A549 (cell line): ENCODE results near the gene SORT1. TPM values are rescaled to one million over a fixed set of nuclear protein-coding genes. Genes with fewer than 3 reads are reported as not detected.

Source experiments
- ATAC-seq, 2 experiments: fragments of 200-7000 bp in 1 of 2; fragments of >200 bp in 1 of 2; cut with Nextera tagmentation in 1 of 2; cut with Tn5 transposase in 1 of 2; 3 replicates each; pipeline versions ENCODE4 v1.8.0 to v1.9.1; 2018 to 2020; ENCODE audit warnings: mild to moderate bottlenecking in 1 of 2, moderate library complexity in 1 of 2
- CTCF ChIA-PET: fragments of 300-600 bp; sonication (Branson Sonifier 250); formaldehyde crosslinking; extraction: SDS; loops from one replicate; lab custom pipeline; 2021; ENCODE audit warnings: antibody characterized with exemption, inconsistent platforms; lab: Yijun Ruan, JAX
- POLR2A ChIA-PET: fragments of 350-600 bp; formaldehyde crosslinking; extraction: SDS; loops from one replicate; lab custom pipeline; 2021; ENCODE audit warnings: antibody characterized with exemption, inconsistent platforms; lab: Yijun Ruan, JAX
- DNase-seq, 2 experiments: peaks; one replicate each; pipeline versions ENCODE4 v3.0.0 to v3.0.0-alpha.2; 2011 to 2016; ENCODE audit warnings: low read depth in 1 of 2, low spot score in 1 of 2
- FAIRE-seq: peaks from 2 replicates; lab custom pipeline; 2011; peaks lifted over from hg19 to GRCh38; lab: Jason Lieb, UNC
- H3K27ac ChIP-seq, 2 experiments: fragments of >200 bp; sonication (Bioruptor Twin); formaldehyde crosslinking; 3 replicates each; pipeline ENCODE4 v1.5.1; 2016 to 2017
- H3K4me1 ChIP-seq: fragments of >200 bp; sonication (Bioruptor Twin); formaldehyde crosslinking; 3 replicates; pipeline ENCODE4 v1.6.1; 2016
- H3K4me2 ChIP-seq: fragments of >200 bp; sonication (Bioruptor Twin); formaldehyde crosslinking; 3 replicates; pipeline ENCODE4 v1.6.1; 2016
- H3K4me3 ChIP-seq: fragments of >200 bp; sonication (Bioruptor Twin); formaldehyde crosslinking; 3 replicates; pipeline ENCODE4 v1.5.1; 2016
- H3K9me3 ChIP-seq: fragments of >200 bp; sonication (Bioruptor Twin); formaldehyde crosslinking; 3 replicates; pipeline ENCODE4 v1.6.1; 2016
- CEBPB ChIP-seq, 2 experiments: fragments of >200 bp in 1 of 2; sonication (Bioruptor Twin) in 1 of 2; formaldehyde crosslinking in 1 of 2; IDR thresholded peaks; 2 replicates each; pipeline ENCODE4 v1.6.1; 2012 to 2016
- CHD2 ChIP-seq: fragments of 150-350 bp; IDR thresholded peaks from 2 replicates; pipeline ENCODE4 v1.6.1; 2014; ENCODE audit warnings: low read length; ENCODE audit not compliant: partially characterized antibody
- E2F6 ChIP-seq: IDR thresholded peaks from 2 replicates; pipeline ENCODE4 v1.6.1; 2012; ENCODE audit warnings: low read depth, borderline replicate concordance
- ELK1 ChIP-seq: fragments of 150-350 bp; IDR thresholded peaks from 2 replicates; pipeline ENCODE4 v1.6.1; 2014; ENCODE audit warnings: low read depth, mild to moderate bottlenecking, low read length
- FOSL2 ChIP-seq, 2 experiments: fragments of 450-650 bp in 1 of 2; fragments of >200 bp in 1 of 2; sonication (Bioruptor Twin) in 1 of 2; formaldehyde crosslinking; IDR thresholded peaks; 2 replicates each; pipeline versions ENCODE4 v1.5.0 to v1.6.1; 2016 to 2020; ENCODE audit warnings: mild to moderate bottlenecking in 1 of 2, moderate library complexity in 1 of 2
- GATA3 ChIP-seq: IDR thresholded peaks from 2 replicates; pipeline ENCODE4 v1.6.1; 2012; ENCODE audit warnings: borderline replicate concordance
- HOXA7 ChIP-seq: fragments of 250-450 bp; sonication (Bioruptor Pico); IDR thresholded peaks from 2 replicates; pipeline ENCODE4 v1.5.0; 2020; ENCODE audit warnings: mild to moderate bottlenecking, moderate library complexity
- HOXB5 ChIP-seq: fragments of 250-450 bp; sonication (Bioruptor Pico); IDR thresholded peaks from 2 replicates; pipeline ENCODE4 v1.5.0; 2020; ENCODE audit warnings: mild to moderate bottlenecking, moderate library complexity
- JUNB ChIP-seq: fragments of >200 bp; sonication (Bioruptor Twin); formaldehyde crosslinking; IDR thresholded peaks from 2 replicates; pipeline ENCODE4 v1.6.1; 2016
- KDM1A ChIP-seq: fragments of 200-600 bp; sonication (generic); IDR thresholded peaks from 2 replicates; pipeline ENCODE4 v1.6.1; 2016; ENCODE audit warnings: low read depth, mild to moderate bottlenecking
- MAFK ChIP-seq: fragments of 450-650 bp; IDR thresholded peaks from 2 replicates; pipeline ENCODE4 v1.6.1; 2014; ENCODE audit not compliant: partially characterized antibody
- NPAS2 ChIP-seq: fragments of 250-450 bp; sonication (Bioruptor Pico); IDR thresholded peaks from 2 replicates; pipeline ENCODE4 v1.8.0; 2022; ENCODE audit warnings: mild to moderate bottlenecking, moderate library complexity, borderline replicate concordance
- PHF8 ChIP-seq: fragments of 200-600 bp; sonication (generic); IDR thresholded peaks from 2 replicates; pipeline ENCODE4 v1.6.1; 2016; ENCODE audit warnings: low read depth, mild to moderate bottlenecking, antibody characterized with exemption, moderate library complexity, borderline replicate concordance
- POLR2A ChIP-seq: IDR thresholded peaks from 2 replicates; pipeline ENCODE4 v1.6.1; 2012; ENCODE audit warnings: mild to moderate bottlenecking, low read length
- POLR2AphosphoS2 ChIP-seq: conservative IDR thresholded peaks from 2 replicates; pipeline ENCODE4 v1.6.1; 2012; ENCODE audit warnings: low read length, improper control_type of control experiment, inconsistent platforms
- RCOR1 ChIP-seq: fragments of 150-350 bp; IDR thresholded peaks from 2 replicates; pipeline ENCODE4 v1.6.1; 2014; ENCODE audit warnings: antibody characterized with exemption, low read length, low read depth
- RNF2 ChIP-seq: fragments of 200-600 bp; sonication (generic); IDR thresholded peaks from 2 replicates; pipeline ENCODE4 v1.6.1; 2016; ENCODE audit warnings: low read depth, mild to moderate bottlenecking, antibody characterized with exemption, moderate library complexity, borderline replicate concordance
- SREBF2 ChIP-seq: fragments of 450-650 bp; IDR thresholded peaks from 2 replicates; pipeline ENCODE4 v1.6.1; 2014; ENCODE audit warnings: mild to moderate bottlenecking, moderate library complexity
- TP53 ChIP-seq: fragments of 250-450 bp; sonication (Bioruptor Pico); IDR thresholded peaks from 2 replicates; pipeline ENCODE4 v1.5.0; 2021; ENCODE audit warnings: mild to moderate bottlenecking, moderate library complexity
- ZC3H11A ChIP-seq: fragments of 450-650 bp; IDR thresholded peaks from 2 replicates; pipeline ENCODE4 v1.6.1; 2014; ENCODE audit warnings: antibody characterized with exemption, mild to moderate bottlenecking
- ZFP36 ChIP-seq: fragments of 450-650 bp; IDR thresholded peaks from 2 replicates; pipeline ENCODE4 v1.6.1; 2014; ENCODE audit warnings: borderline replicate concordance; ENCODE audit not compliant: partially characterized antibody
- ZSCAN20 ChIP-seq: fragments of 250-450 bp; sonication (Bioruptor Pico); IDR thresholded peaks from 2 replicates; pipeline ENCODE4 v1.8.0; 2022; ENCODE audit warnings: mild to moderate bottlenecking, moderate library complexity
- WGBS: methylation state at CpG from one replicate; pipeline ENCODE4 v1.1.6; 2017; ENCODE audit errors: missing lambda C conversion rate; 5-methylcytosine and 5-hydroxymethylcytosine counted together
- polyA plus RNA-seq, 4 experiments: library from polyadenylated mRNA; depleted of rRNA in 3 of 4; stranded (reverse); fragments of >200 nt; fragmentation: RNase III in 1 of 4; extraction: RNeasy Plus Mini Kit Qiagen cat#74134 plus additional on column Dnase treatment in 1 of 4; gene quantifications; 2 replicates in 3 of 4; 3 replicates in 1 of 4; pipeline ENCODE4 v1.2.3, GENCODE V29; 2011 to 2017
- TF ChIP-seq, protein P1 (sequence below): fragments of 250-450 bp; sonication (Bioruptor Pico); IDR thresholded peaks from 2 replicates; pipeline ENCODE4 v1.5.0; 2020; ENCODE audit warnings: low read depth, mild to moderate bottlenecking, moderate library complexity
- TF ChIP-seq, protein P2 (sequence below): fragments of >200 bp; sonication (Bioruptor Twin); formaldehyde crosslinking; IDR thresholded peaks from 3 replicates; pipeline ENCODE4 v1.6.1; 2016

The SORT1 gene
- polyA plus RNA-seq, 2 of the 4 experiments (the other 2 are of a cell fraction) = 6.0 to 14.7 TPM

GRCh38 chr1:109367626-109368025 is 30.1 kb downstream of the SORT1 start (continued):
- no peak for TF ChIP-seq PHF8
- no peak for TF ChIP-seq JUNB
- no peak for TF ChIP-seq E2F6
- no peak for TF ChIP-seq RCOR1
- no peak for TF ChIP-seq FOSL2 (IDR thresholded peaks at IDR 0.05)
- TF ChIP-seq FOSL2 (CRISPR knock-in tag; IDR thresholded peaks at IDR 0.05) = no peak
- no peak for TF ChIP-seq SREBF2
- no peak for TF ChIP-seq HOXA7 (CRISPR knock-in tag)

GRCh38 chr1:109365642-109366204 is 32.0 kb downstream of the SORT1 start:
- 73% methylated on average over 2 of the region's 2 CpGs for WGBS
- Histone ChIP-seq H3K4me2 (no peak overlapping the region), H3K4me3 (no peak overlapping the region), H3K9me3 (no peaks in the 10 kb centered on the region), H3K27ac (no peak overlapping the region), H3K4me1 (peaks cover 9% of the 10 kb centered on the region; the same call in 1 of the 3 replicates)
- DNase-seq = no peak
- no peak for FAIRE-seq
- no peak for ATAC-seq
- CTCF ChIA-PET = no interaction called here
- TF ChIP-seq CEBPB (IDR thresholded peaks at IDR 0.05) = no peak
- TF ChIP-seq, protein P1, sequence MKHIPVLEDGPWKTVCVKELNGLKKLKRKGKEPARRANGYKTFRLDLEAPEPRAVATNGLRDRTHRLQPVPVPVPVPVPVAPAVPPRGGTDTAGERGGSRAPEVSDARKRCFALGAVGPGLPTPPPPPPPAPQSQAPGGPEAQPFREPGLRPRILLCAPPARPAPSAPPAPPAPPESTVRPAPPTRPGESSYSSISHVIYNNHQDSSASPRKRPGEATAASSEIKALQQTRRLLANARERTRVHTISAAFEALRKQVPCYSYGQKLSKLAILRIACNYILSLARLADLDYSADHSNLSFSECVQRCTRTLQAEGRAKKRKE = no peak
- no peak for TF ChIP-seq HOXA7 (CRISPR knock-in tag)
- no peak for TF ChIP-seq MAFK
- TF ChIP-seq, protein P2, sequence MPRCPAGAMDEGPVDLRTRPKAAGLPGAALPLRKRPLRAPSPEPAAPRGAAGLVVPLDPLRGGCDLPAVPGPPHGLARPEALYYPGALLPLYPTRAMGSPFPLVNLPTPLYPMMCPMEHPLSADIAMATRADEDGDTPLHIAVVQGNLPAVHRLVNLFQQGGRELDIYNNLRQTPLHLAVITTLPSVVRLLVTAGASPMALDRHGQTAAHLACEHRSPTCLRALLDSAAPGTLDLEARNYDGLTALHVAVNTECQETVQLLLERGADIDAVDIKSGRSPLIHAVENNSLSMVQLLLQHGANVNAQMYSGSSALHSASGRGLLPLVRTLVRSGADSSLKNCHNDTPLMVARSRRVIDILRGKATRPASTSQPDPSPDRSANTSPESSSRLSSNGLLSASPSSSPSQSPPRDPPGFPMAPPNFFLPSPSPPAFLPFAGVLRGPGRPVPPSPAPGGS = no peak
- TF ChIP-seq RNF2 = no peak
- no peak for TF ChIP-seq ZC3H11A
- TF ChIP-seq CHD2 = no peak
- TF ChIP-seq ZFP36 = no peak
- TF ChIP-seq GATA3 = no peak
- no peak for TF ChIP-seq KDM1A
- no peak for TF ChIP-seq TP53 (CRISPR knock-in tag)
- no peak for TF ChIP-seq RCOR1
- no peak for TF ChIP-seq POLR2AphosphoS2
- TF ChIP-seq NPAS2 (CRISPR knock-in tag) = no peak
- no peak for TF ChIP-seq HOXB5 (CRISPR knock-in tag)
- TF ChIP-seq ZSCAN20 = no peak
- no peak for TF ChIP-seq ELK1
- TF ChIP-seq POLR2A = no peak
- POLR2A ChIA-PET = no interaction called here
